ENCODE data around the gene ASB3. TPM values are rescaled to one million over a fixed set of nuclear protein-coding genes. Genes with fewer than 3 reads are reported as not detected.

ASB3 gene
- total RNA-seq, 1 experiment from 2014 or later: 11.9 TPM

GRCh38 chr2:53756644-53757043, 30.1 kb downstream of the ASB3 start:
- intact Hi-C loops (cut with micrococcal nuclease): no loop called here
- Histone ChIP-seq H3K9ac (ENCODE audit: low read length) (no peak overlapping the region), H3K4me2 (ENCODE audit: low read length) (no peak overlapping the region), H4K20me1 (ENCODE audit: low read length) (no peaks in the 10 kb centered on the region), H3K9me3 (ENCODE audit: low read length) (no peaks in the 10 kb centered on the region), H3K79me2 (ENCODE audit: low read length) (no peaks in the 10 kb centered on the region), H3K36me3 (ENCODE audit: low read depth, low read length) (0 out of 2 replicates have a peak, but pooled peaks cover 3% of the 10 kb centered on the region), H2AFZ (ENCODE audit: low read length) (no peak overlapping the region), H3K4me1 (ENCODE audit: insufficient read depth, low read length) (peaks cover 32% of the 10 kb centered on the region), H3K27ac (ENCODE audit: low read length) (no peak overlapping the region), H3F3A (ENCODE audit: low read length, unreplicated experiment) (peaks cover 5% of the 10 kb centered on the region), H3K27me3 (ENCODE audit: low read length) (no peaks in the 10 kb centered on the region), H3K4me3 (ENCODE audit: low read length) (no peak overlapping the region), H3K9me2 (replicated peaks; ENCODE audit: low read length) (no peaks in the 10 kb centered on the region)
- POLR2A ChIA-PET (ENCODE audit: unreplicated experiment): no interaction called here
- CTCF ChIA-PET: no interaction called here
- TF ChIP-seq EZH2 (IDR thresholded peaks at IDR 0.05; ENCODE audit: low read length, unreplicated experiment): no peak
- no peak for TF ChIP-seq CTCF (conservative IDR thresholded peaks at IDR 0.05; ENCODE audit: low read depth, low read length)
- TF ChIP-seq EZH2phosphoT487 (IDR thresholded peaks at IDR 0.05; ENCODE audit: borderline replicate concordance, low read length): no peak
- no TSS peak for BruUV-seq (replicated peaks)
- DNase-seq: no peak
- no peak for ATAC-seq

- no peaks in the 10 kb centered on the region for H3K9me3 ChIP-seq (ENCODE audit: low read length)
- H3K27ac ChIP-seq (ENCODE audit: low read length): peak overlapping the region; percentile 88
- H3K9me2 ChIP-seq (replicated peaks; ENCODE audit: low read length): no peaks in the 10 kb centered on the region
- H4K20me1 ChIP-seq (ENCODE audit: low read length): no peaks in the 10 kb centered on the region
- no peaks in the 10 kb centered on the region for H3K27me3 ChIP-seq (ENCODE audit: low read length)
- H3K4me1 ChIP-seq (ENCODE audit: insufficient read depth, low read length): peaks cover 45% of the 10 kb centered on the region
- intact Hi-C loops (cut with micrococcal nuclease): no loop called here
- no peaks in the 10 kb centered on the region for H3K79me2 ChIP-seq (ENCODE audit: low read length)
- H3K9ac ChIP-seq (ENCODE audit: low read length): 0 out of 2 replicates have a peak overlapping the region, but pooled peaks have one; percentile 47
- peak; percentile 94 for DNase-seq
- H3F3A ChIP-seq (ENCODE audit: low read length, unreplicated experiment): peaks cover 9% of the 10 kb centered on the region
- no peak for TF ChIP-seq EZH2 (IDR thresholded peaks at IDR 0.05; ENCODE audit: low read length, unreplicated experiment)
- no peak for TF ChIP-seq EZH2phosphoT487 (IDR thresholded peaks at IDR 0.05; ENCODE audit: borderline replicate concordance, low read length)
- 0 out of 2 replicates have a peak, but pooled peaks cover 3% of the 10 kb centered on the region for H3K36me3 ChIP-seq (ENCODE audit: low read depth, low read length)
- POLR2A ChIA-PET (ENCODE audit: unreplicated experiment): no interaction called here
- BruUV-seq (replicated peaks): no TSS peak
- H3K4me2 ChIP-seq (ENCODE audit: low read length): peak overlapping the region; percentile 42
- peak; percentile 75 for ATAC-seq
- H2AFZ ChIP-seq (ENCODE audit: low read length): no peak overlapping the region
- CTCF ChIA-PET: interaction anchor here (0.7 kb wide), 1 partner anchor 240 kb away, joined by 4 read pairs; no protein-coding TSS in a partner anchor
- H3K4me3 ChIP-seq (ENCODE audit: low read length): no peak overlapping the region
Measured at GRCh38 chr2:53755121-53755520, 31.6 kb downstream of the ASB3 start.

GRCh38 chr2:53753041-53753440, 33.7 kb downstream of the ASB3 start:
- no peak for ATAC-seq
- no peak for DNase-seq
- peaks cover 3% of the 10 kb centered on the region; the same call in 1 of the 2 replicates for H3K36me3 ChIP-seq (ENCODE audit: low read depth, low read length)
- peaks cover 9% of the 10 kb centered on the region for H3F3A ChIP-seq (ENCODE audit: low read length, unreplicated experiment)
- H3K27ac ChIP-seq (ENCODE audit: low read length): no peak overlapping the region
- no peaks in the 10 kb centered on the region for H3K27me3 ChIP-seq (ENCODE audit: low read length)
- ChIA-PET POLR2A (ENCODE audit: unreplicated experiment) (no interaction called here), CTCF (no interaction called here)
- no peak overlapping the region for H3K4me3 ChIP-seq (ENCODE audit: low read length)
- no peak overlapping the region for H3K9ac ChIP-seq (ENCODE audit: low read length)
- TF ChIP-seq EZH2 (IDR thresholded peaks at IDR 0.05; ENCODE audit: low read length, unreplicated experiment) (no peak), CTCF (conservative IDR thresholded peaks at IDR 0.05; ENCODE audit: low read depth, low read length) (no peak), EZH2phosphoT487 (IDR thresholded peaks at IDR 0.05; ENCODE audit: borderline replicate concordance, low read length) (no peak)
- no peaks in the 10 kb centered on the region for H3K9me3 ChIP-seq (ENCODE audit: low read length)
- no peak overlapping the region for H2AFZ ChIP-seq (ENCODE audit: low read length)
- H4K20me1 ChIP-seq (ENCODE audit: low read length): no peaks in the 10 kb centered on the region
- H3K79me2 ChIP-seq (ENCODE audit: low read length): no peaks in the 10 kb centered on the region
- H3K9me2 ChIP-seq (replicated peaks; ENCODE audit: low read length): no peaks in the 10 kb centered on the region
- BruUV-seq (replicated peaks): no TSS peak
- no peak overlapping the region for H3K4me2 ChIP-seq (ENCODE audit: low read length)
- peaks cover 45% of the 10 kb centered on the region for H3K4me1 ChIP-seq (ENCODE audit: insufficient read depth, low read length)
- intact Hi-C loops (cut with micrococcal nuclease): no loop called here

Data from PC-3 (cell line).